ENCODE results near the gene UQCRH. TPM values are rescaled to one million over a fixed set of nuclear protein-coding genes. Genes with fewer than 3 reads are reported as not detected.
"Not testable (repeated sequence)": the region's sequence is repeated elsewhere in the genome, so short reads cannot be mapped to it uniquely, and the experiment has no call there.

The UQCRH gene
- total RNA-seq, 1 donor from 2014 or later: 575 TPM

- H3K27me3 ChIP-seq (ENCODE audit: control insufficient read depth, insufficient read depth, low read length): no peaks in the 10 kb centered on the region
- TF ChIP-seq CTCF (IDR thresholded peaks at IDR 0.05; ENCODE audit: insufficient read depth, low read length, poor library complexity, severe bottlenecking): no peak
- DNase-seq (ENCODE audit: low read depth): no peak
- no peak overlapping the region for H3K4me3 ChIP-seq (ENCODE audit: low read depth, low read length)
- H3K36me3 ChIP-seq (ENCODE audit: control insufficient read depth, insufficient read depth, low read length): peaks cover 1% of the 10 kb centered on the region
These were observed 2.6 kb downstream of the UQCRH start for GRCh38 chr1:46306159-46306530.

GRCh38 chr1:46309401-46310159, 6.1 kb downstream of the UQCRH start:
- Histone ChIP-seq H3K36me3 (ENCODE audit: control insufficient read depth, insufficient read depth, low read length) (peaks cover 1% of the 10 kb centered on the region), H3K4me3 (ENCODE audit: low read depth, low read length) (no peak overlapping the region), H3K27me3 (ENCODE audit: control insufficient read depth, insufficient read depth, low read length) (no peaks in the 10 kb centered on the region)
- no peak for TF ChIP-seq CTCF (IDR thresholded peaks at IDR 0.05; ENCODE audit: insufficient read depth, low read length, poor library complexity, severe bottlenecking)
- DNase-seq (ENCODE audit: low read depth): no peak

GRCh38 chr1:46310321-46310720, 6.8 kb downstream of the UQCRH start:
- Histone ChIP-seq H3K27me3 (ENCODE audit: control insufficient read depth, insufficient read depth, low read length) (no peaks in the 10 kb centered on the region), H3K36me3 (ENCODE audit: control insufficient read depth, insufficient read depth, low read length) (peaks cover 1% of the 10 kb centered on the region), H3K4me3 (ENCODE audit: low read depth, low read length) (no peak overlapping the region)
- DNase-seq (ENCODE audit: low read depth): no peak
- TF ChIP-seq CTCF (IDR thresholded peaks at IDR 0.05; ENCODE audit: insufficient read depth, low read length, poor library complexity, severe bottlenecking): no peak

DNA sequence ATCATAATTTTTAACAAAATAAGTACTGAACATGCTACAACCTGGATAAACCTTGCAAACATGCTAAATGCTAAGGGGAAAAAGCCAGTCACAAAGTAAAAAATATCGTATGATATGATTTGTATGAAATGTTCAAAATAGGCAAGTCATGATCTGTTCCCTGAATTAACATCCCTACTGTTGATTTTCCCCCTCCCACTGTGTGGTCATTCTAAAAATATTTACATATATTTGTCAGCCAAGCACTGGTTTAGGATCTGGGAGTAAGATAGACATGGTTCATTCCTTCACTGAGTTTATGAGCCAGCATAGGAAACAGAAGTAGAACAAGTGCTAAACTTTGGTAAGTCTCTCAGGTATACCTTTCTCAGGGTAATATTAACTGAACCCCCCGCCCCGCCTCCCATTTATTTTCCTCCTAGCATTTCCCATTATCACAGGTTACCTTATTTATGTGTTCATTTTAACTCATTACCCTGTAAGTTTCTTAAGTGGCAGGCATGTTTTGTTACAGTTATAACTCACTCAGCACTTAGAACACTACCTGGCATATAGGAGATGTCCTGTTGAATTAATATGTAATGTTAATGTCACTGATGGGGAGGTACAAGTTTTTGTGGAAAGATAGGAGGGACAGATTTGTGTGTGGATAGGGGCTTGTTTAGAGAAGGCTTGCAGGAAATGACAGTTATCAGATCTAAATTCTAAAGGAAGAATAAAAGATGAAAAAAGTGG, 12.3 kb downstream of the UQCRH start:
- TF ChIP-seq CTCF (IDR thresholded peaks at IDR 0.05; ENCODE audit: insufficient read depth, low read length, poor library complexity, severe bottlenecking): no peak
- Histone ChIP-seq H3K36me3 (ENCODE audit: control insufficient read depth, insufficient read depth, low read length) (no peaks in the 10 kb centered on the region), H3K27me3 (ENCODE audit: control insufficient read depth, insufficient read depth, low read length) (no peaks in the 10 kb centered on the region), H3K4me3 (ENCODE audit: low read depth, low read length) (no peak overlapping the region)
- DNase-seq (ENCODE audit: low read depth): no peak

DNA sequence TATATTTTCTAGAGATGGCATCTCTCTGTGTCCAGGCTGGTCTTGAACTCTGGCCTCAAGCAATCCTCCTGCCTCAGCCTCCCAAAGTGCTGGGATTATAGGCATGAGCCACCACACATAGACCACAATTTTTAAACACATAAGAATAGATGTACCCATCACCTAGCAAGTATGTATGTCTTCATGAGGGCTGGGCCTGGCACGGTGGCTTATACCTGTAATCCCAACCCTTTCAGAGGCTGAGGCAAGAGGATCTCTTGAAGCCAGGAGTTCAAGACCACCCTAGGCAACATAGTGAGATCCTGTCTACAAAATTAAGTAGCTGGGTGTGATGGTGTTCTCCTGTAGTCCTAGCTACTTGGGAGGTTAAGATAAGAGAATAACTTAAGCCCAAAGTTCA, 13.8 kb downstream of the UQCRH start:
- Histone ChIP-seq H3K36me3 (ENCODE audit: control insufficient read depth, insufficient read depth, low read length) (no peaks in the 10 kb centered on the region), H3K27me3 (ENCODE audit: control insufficient read depth, insufficient read depth, low read length) (no peaks in the 10 kb centered on the region), H3K4me3 (ENCODE audit: low read depth, low read length) (no peak overlapping the region)
- no peak for TF ChIP-seq CTCF (IDR thresholded peaks at IDR 0.05; ENCODE audit: insufficient read depth, low read length, poor library complexity, severe bottlenecking)
- no peak for DNase-seq (ENCODE audit: low read depth)

GRCh38 chr1:46319301-46319700, 15.8 kb downstream of the UQCRH start:
- H3K27me3 ChIP-seq (ENCODE audit: control insufficient read depth, insufficient read depth, low read length); H3K36me3 ChIP-seq (ENCODE audit: control insufficient read depth, insufficient read depth, low read length); DNase-seq (ENCODE audit: low read depth); H3K4me3 ChIP-seq (ENCODE audit: low read depth, low read length): not testable (repeated sequence)

GRCh38 chr1:46319960-46320914, 16.7 kb downstream of the UQCRH start:
- not testable (repeated sequence) for H3K36me3 ChIP-seq (ENCODE audit: control insufficient read depth, insufficient read depth, low read length); H3K4me3 ChIP-seq (ENCODE audit: low read depth, low read length); DNase-seq (ENCODE audit: low read depth); H3K27me3 ChIP-seq (ENCODE audit: control insufficient read depth, insufficient read depth, low read length)

GRCh38 chr1:46322191-46322590, 18.7 kb downstream of the UQCRH start:
- DNase-seq (ENCODE audit: low read depth); H3K36me3 ChIP-seq (ENCODE audit: control insufficient read depth, insufficient read depth, low read length); H3K4me3 ChIP-seq (ENCODE audit: low read depth, low read length); H3K27me3 ChIP-seq (ENCODE audit: control insufficient read depth, insufficient read depth, low read length): not testable (repeated sequence)
